Parathyroid adenoma (tissue), 2 donors: ENCODE data around the gene MSANTD3.

Experiments
- H2AFZ ChIP-seq: fragments of 300-600 bp; sonication (generic); one replicate; pipeline ENCODE4 v1.7.0; 2017; ENCODE audit warnings: antibody characterized with exemption, mild to moderate bottlenecking
- H3K27ac ChIP-seq: fragments of 300-600 bp; sonication (generic); one replicate; pipeline ENCODE4 v1.7.0; 2017
- H3K27me3 ChIP-seq: fragments of 300-600 bp; sonication (generic); one replicate; pipeline ENCODE4 v1.7.0; 2017; ENCODE audit warnings: low read length; ENCODE audit not compliant: control insufficient read depth, insufficient read depth
- H3K36me3 ChIP-seq: fragments of 300-600 bp; sonication (generic); one replicate; pipeline ENCODE4 v1.7.0; 2017; ENCODE audit warnings: low read length; ENCODE audit not compliant: control insufficient read depth, insufficient read depth
- H3K4me1 ChIP-seq: fragments of 300-600 bp; sonication (generic); one replicate; pipeline ENCODE4 v1.7.0; 2017; ENCODE audit warnings: control low read depth
- H3K4me2 ChIP-seq: fragments of 300-600 bp; sonication (generic); one replicate; pipeline ENCODE4 v1.7.0; 2017; ENCODE audit warnings: low read length
- H3K4me3 ChIP-seq: fragments of 300-600 bp; sonication (generic); one replicate; pipeline ENCODE4 v1.7.0; 2017; ENCODE audit warnings: low read depth, low read length
- H3K79me2 ChIP-seq: fragments of 300-600 bp; sonication (generic); one replicate; pipeline ENCODE4 v1.7.0; 2017; ENCODE audit warnings: control low read depth
- H3K9ac ChIP-seq: fragments of 300-600 bp; sonication (generic); one replicate; pipeline ENCODE4 v1.7.0; 2017; ENCODE audit warnings: mild to moderate bottlenecking
- H3K9me3 ChIP-seq: fragments of 300-600 bp; sonication (generic); one replicate; pipeline ENCODE4 v1.7.0; 2017; ENCODE audit warnings: low read length; ENCODE audit not compliant: control insufficient read depth
- TF ChIP-seq, protein P1 (sequence below): fragments of 300-600 bp; sonication (generic); IDR thresholded peaks from one replicate; pipeline ENCODE4 v1.7.0; 2017; ENCODE audit warnings: antibody characterized with exemption, mild to moderate bottlenecking
- donor health status: primary hyperparathyroidism.

The MSANTD3 gene

GRCh38 chr9:100443781-100444768 lies 17.1 kb downstream of the MSANTD3 start:
- no peaks in the 10 kb centered on the region for H3K79me2 ChIP-seq

GRCh38 chr9:100445161-100445902 lies 18.4 kb downstream of the MSANTD3 start:
- Histone ChIP-seq H3K4me3 (no peak overlapping the region), H3K4me1 (no peaks in the 10 kb centered on the region), H3K27ac (no peak overlapping the region), H3K36me3 (no peaks in the 10 kb centered on the region), H3K4me2 (no peak overlapping the region), H2AFZ (no peak overlapping the region), H3K9ac (no peak overlapping the region), H3K9me3 (no peaks in the 10 kb centered on the region), H3K79me2 (no peaks in the 10 kb centered on the region), H3K27me3 (no peaks in the 10 kb centered on the region)
- TF ChIP-seq, protein P1, sequence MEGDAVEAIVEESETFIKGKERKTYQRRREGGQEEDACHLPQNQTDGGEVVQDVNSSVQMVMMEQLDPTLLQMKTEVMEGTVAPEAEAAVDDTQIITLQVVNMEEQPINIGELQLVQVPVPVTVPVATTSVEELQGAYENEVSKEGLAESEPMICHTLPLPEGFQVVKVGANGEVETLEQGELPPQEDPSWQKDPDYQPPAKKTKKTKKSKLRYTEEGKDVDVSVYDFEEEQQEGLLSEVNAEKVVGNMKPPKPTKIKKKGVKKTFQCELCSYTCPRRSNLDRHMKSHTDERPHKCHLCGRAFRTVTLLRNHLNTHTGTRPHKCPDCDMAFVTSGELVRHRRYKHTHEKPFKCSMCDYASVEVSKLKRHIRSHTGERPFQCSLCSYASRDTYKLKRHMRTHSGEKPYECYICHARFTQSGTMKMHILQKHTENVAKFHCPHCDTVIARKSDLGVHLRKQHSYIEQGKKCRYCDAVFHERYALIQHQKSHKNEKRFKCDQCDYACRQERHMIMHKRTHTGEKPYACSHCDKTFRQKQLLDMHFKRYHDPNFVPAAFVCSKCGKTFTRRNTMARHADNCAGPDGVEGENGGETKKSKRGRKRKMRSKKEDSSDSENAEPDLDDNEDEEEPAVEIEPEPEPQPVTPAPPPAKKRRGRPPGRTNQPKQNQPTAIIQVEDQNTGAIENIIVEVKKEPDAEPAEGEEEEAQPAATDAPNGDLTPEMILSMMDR, result no peak

More at GRCh38 chr9:100443781-100444768, 17.1 kb downstream of the MSANTD3 start:
- no peak overlapping the region for H3K27ac ChIP-seq
- no peaks in the 10 kb centered on the region for H3K27me3 ChIP-seq
- H3K4me1 ChIP-seq, result no peaks in the 10 kb centered on the region
- H2AFZ ChIP-seq, result no peak overlapping the region
- no peak overlapping the region for H3K9ac ChIP-seq
- H3K36me3 ChIP-seq, result no peaks in the 10 kb centered on the region
- TF ChIP-seq, protein P1, result no peak
- no peaks in the 10 kb centered on the region for H3K9me3 ChIP-seq
- no peak overlapping the region for H3K4me2 ChIP-seq
- no peak overlapping the region for H3K4me3 ChIP-seq

DNA sequence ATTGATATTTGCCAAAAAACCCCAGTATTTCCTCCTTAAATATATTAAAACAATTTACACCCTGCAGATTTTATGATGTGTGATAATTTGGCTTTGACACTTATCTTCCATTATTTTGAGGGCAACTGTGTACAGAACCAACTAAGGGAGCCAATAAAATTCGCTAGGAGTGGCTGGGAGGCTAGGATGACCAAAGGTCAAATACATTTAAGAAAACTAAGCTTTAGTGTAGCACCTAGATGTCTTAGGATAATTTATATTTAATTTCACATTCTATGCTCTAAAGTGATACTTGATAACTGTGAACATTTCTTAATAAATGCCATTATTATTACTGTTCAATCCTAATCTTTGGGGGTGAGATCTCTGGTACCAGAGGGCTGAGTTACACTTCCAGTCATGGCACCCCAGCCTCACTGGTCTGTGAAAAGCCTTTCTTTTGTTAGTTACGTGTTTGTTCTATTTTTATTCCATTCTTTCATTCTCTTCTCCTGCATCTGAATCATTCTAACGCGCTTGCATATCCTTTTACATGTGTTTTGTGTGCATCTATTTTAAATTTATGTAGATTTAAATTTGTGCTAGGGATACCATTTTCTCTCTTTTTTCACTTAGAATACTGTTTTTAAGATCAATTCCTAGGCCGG lies 19.1 kb downstream of the MSANTD3 start:
- no peak overlapping the region for H2AFZ ChIP-seq
- H3K27me3 ChIP-seq, result no peaks in the 10 kb centered on the region
- no peak overlapping the region for H3K27ac ChIP-seq
- TF ChIP-seq, protein P1, result no peak
- H3K4me2 ChIP-seq, result no peak overlapping the region
- H3K4me3 ChIP-seq, result no peak overlapping the region
- no peaks in the 10 kb centered on the region for H3K4me1 ChIP-seq
- no peaks in the 10 kb centered on the region for H3K36me3 ChIP-seq
- no peaks in the 10 kb centered on the region for H3K9me3 ChIP-seq
- H3K9ac ChIP-seq, result no peak overlapping the region
- no peaks in the 10 kb centered on the region for H3K79me2 ChIP-seq

GRCh38 chr9:100447041-100447440 lies 20.1 kb downstream of the MSANTD3 start:
- no peaks in the 10 kb centered on the region for H3K79me2 ChIP-seq
- no peak overlapping the region for H3K4me2 ChIP-seq
- TF ChIP-seq, protein P1, result no peak
- no peak overlapping the region for H3K27ac ChIP-seq
- H3K9me3 ChIP-seq, result no peaks in the 10 kb centered on the region
- no peaks in the 10 kb centered on the region for H3K27me3 ChIP-seq
- H3K4me3 ChIP-seq, result no peak overlapping the region
- H3K4me1 ChIP-seq, result no peaks in the 10 kb centered on the region
- no peaks in the 10 kb centered on the region for H3K36me3 ChIP-seq
- no peak overlapping the region for H3K9ac ChIP-seq
- no peak overlapping the region for H2AFZ ChIP-seq
